Measurements from ENCODE around the gene NDUFS4.

- TF ChIP-seq MAZ (IDR thresholded peaks at IDR 0.05; ENCODE audit: borderline replicate concordance, low read depth, low read length) (no peak), CTCF (conservative IDR thresholded peaks at IDR 0.05; ENCODE audit: low read depth, low read length) (no peak), POLR2A (IDR thresholded peaks at IDR 0.05; ENCODE audit: low read depth, low read length) (no peak), ELK1 (IDR thresholded peaks at IDR 0.05; ENCODE audit: borderline replicate concordance, low read depth, low read length) (no peak), SMC3 (IDR thresholded peaks at IDR 0.05; ENCODE audit: low read depth, low read length) (no peak), RFX5 (IDR thresholded peaks at IDR 0.05; ENCODE audit: low read depth, low read length) (no peak), CHD1 (IDR thresholded peaks at IDR 0.05; ENCODE audit: low read depth, low read length) (no peak)
Observed at GRCh38 chr5:53541859-53542258, 18.6 kb upstream of the NDUFS4 start.
